ENCODE results near the gene TRHDE.

- TF ChIP-seq POLR2A (IDR thresholded peaks at IDR 0.05): no peak
- TF ChIP-seq CTCF (IDR thresholded peaks at IDR 0.05): no peak
- TF ChIP-seq EP300 (IDR thresholded peaks at IDR 0.05): no peak
Observed at GRCh38 chr12:72264548-72265175, 7.5 kb upstream of the TRHDE start.

Data from sigmoid colon (tissue), 4 donors.